Fibroblast of skin of left quadriceps (primary cell): Measurements from ENCODE around the gene NAXD.
"Not testable (repeated sequence)": the region's sequence is repeated elsewhere in the genome, so short reads cannot be mapped to it uniquely, and the experiment has no call there.

Source experiments
- DNase-seq, 2 experiments: peaks; one replicate each; pipeline ENCODE4 v3.0.0-alpha.2; 2013; ENCODE audit warnings: low read depth in 2 of 2

Gene NAXD

DNA sequence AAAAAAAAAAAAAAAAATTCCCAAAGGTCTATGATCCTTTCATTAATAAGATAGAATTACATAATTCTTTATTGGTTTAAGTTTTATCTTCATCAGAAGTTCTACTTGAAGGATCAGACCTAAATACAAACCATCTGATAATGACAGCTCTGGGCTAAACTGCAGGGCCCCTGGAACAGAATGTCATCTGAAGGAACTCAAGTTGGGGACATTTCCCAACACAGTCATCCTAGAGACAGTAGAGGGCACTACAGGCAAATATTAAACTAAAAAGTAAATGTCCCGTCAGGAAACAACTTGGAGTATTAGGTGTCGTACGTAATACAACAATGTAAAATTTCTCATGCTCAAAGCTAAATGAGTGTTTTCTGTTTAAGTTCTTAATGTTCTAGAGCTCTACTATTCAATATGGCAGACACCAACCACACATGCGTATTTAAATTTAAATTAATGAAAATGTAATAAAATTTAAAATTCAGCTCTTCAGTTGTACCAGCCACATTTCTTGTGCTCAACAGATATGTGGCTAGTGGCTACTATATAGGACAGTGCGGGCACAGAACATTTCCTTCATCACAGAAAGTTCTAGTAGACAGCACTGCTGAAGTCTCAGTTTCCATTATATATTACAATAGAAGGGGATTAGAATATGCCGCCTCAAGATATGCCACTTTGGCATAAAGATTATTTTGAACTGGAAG lies 21.8 kb upstream of the NAXD start:
- peak in 1 of 2 experiments; percentile 19 for DNase-seq

DNA sequence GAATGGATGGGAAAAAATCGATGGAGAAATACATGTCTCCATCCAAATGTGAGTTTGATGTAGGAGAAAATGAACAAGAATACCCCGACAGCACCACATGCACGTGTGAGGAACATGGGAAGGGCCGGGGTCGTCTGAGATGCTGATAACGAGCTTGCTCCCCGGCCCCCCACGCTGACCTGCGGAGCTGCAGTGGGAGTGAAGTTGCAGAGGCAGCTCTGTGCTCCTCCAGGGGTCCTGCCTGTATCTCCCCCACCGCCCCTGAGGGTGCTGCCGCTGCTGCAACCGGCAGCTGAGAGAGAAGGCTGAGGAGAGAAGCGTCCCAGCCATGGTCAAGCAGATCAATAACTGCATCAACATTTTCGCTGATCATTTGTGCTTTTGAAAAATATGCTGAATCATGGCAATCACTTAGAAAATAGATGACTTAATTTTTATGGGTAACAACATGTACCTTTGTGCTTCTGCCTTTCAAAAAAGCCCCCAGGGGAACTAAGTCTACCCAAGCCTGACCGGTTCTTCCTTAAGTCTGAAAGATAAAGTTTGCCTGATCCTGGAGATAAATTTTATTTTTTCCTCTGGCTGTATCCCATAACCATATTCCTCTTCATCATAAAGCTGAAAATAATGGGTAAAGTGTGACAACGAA lies 18.2 kb upstream of the NAXD start:
- no peak for DNase-seq

GRCh38 chr13:110600261-110600819 lies 15.0 kb upstream of the NAXD start:
- no peak for DNase-seq

- DNase-seq = no peak
These were observed 14.4 kb upstream of the NAXD start for GRCh38 chr13:110600980-110601379.

GRCh38 chr13:110605132-110605531 lies 10.2 kb upstream of the NAXD start:
- DNase-seq = no peak

DNA sequence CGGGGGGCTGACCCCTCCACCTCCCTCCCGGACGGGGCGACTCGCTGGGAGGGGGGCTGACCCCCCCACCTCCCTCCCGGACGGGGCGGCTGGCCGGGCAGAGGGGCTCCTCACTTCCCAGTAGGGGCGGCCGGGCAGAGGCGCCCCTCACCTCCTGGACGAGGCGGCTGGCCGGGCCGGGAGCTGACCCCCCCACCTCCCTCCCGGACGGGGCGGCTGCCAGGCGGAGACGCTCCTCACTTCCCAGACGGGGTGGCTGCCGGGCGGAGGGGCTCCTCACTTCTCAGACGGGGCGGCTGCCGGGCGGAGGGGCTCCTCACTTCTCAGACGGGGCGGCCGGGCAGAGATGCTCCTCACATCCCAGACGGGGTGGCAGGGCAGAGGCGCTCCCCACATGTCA lies 9.1 kb upstream of the NAXD start:
- not testable (repeated sequence) for DNase-seq

GRCh38 chr13:110607675-110608224 lies 7.6 kb upstream of the NAXD start:
- DNase-seq = no peak

GRCh38 chr13:110610955-110611595 lies 4.3 kb upstream of the NAXD start:
- no peak for DNase-seq

DNA sequence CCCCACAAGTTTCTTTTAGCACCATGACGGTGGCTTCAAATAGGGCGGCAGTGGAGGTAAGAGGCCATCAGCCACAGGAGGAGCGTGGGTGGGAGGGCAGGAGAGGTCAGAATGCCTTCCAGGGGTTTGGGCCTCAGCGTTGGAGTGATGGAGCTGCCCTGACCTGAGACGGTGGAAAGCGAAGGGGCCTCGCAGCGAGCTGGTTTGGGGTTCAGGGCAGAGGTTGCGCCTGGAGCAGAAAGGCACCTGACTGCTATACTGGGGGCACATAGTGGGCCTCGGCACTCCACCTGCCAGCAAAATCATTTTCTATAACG lies 382 bp upstream of the NAXD start:
- no peak for DNase-seq

GRCh38 chr13:110616103-110617101 lies 1.1 kb downstream of the NAXD start:
- DNase-seq = no peak

GRCh38 chr13:110617321-110618072 lies 2.2 kb downstream of the NAXD start:
- no peak for DNase-seq

GRCh38 chr13:110618167-110618566 lies 2.8 kb downstream of the NAXD start:
- no peak for DNase-seq

DNA sequence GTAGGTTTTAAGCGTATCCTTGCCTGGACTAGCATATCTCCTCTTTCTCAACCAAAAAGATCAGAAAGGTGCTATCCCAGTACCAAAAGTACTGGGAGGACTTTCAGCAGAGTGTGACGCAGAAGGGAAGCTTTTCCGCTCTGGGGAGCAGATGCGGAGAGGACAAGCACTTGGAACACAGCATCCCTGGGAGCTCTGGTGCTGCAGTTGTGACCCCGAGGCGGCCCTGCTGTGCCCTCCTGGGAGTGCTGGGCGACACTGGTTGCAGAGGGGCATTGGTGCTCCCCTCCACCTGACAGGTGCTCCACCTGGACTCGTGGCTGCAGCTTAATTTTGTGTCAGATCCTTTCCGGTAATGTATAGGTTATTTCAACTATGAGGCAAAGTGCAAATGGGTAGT lies 3.4 kb downstream of the NAXD start:
- DNase-seq = no peak

DNA sequence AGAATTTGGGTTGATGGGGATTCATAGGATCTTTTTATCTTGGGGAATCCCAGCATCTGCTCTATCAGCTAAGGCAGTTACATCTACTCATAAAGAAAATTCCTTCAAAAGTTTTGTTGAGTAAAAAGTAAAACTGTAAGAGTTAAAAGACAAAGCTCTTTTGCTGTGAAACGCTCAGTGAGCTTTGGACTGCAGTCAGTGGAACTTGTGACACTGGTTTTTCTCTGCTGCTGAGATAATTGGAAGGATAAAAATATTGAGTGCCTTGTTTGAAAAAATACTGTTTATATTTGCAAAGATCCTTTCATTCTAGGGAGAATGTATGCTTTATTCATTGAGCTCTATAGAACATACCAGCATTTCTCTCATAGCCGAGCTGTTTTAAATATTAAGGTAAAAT lies 5.3 kb downstream of the NAXD start:
- no peak for DNase-seq

DNA sequence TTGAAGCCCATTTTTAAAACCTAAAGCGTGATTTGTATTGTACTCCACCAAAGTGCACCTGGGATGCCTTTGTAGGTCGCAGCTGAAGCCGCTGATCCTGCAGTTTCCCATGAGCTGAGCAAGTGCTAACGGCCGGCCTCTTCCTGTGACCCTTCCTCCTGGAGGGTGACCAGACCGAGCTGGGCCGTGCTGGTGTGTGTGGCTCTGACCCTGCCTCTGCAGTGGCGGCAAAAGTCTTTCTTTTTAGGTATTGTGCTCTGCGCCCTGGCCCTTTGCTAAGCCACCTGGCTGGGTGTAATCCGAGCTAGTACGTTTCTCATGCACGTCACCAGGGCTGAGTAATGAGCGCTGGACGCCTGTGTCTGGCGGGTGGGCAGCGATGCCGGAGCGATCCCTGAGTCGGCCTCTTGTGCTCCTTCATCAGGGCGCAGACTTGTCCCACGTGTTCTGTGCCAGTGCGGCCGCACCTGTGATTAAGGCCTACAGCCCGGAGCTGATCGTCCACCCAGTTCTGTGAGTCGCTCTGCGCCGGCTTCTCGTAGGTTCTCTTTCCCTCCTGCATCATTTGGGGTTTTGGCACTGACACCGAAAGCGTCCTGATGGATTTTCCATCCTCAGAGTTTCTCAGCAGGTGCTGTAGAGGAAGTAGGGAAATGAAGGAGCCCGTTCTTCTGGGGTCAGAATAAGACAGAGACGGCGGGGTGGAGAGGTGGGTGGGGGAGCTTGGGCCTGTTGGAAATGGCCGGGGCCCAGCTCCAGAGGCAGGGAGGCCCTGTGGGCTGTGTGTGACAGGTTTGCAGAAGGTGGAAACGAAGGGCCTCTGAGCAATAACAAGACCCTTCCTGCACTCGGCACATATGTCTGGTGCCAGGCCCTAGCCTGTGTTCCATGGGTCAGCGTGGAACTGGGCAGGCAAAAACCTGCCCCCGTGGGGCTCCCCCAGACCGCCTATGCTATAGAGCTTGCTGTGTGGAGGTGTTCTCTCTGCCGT lies 9.7 kb downstream of the NAXD start:
- DNase-seq = no peak

GRCh38 chr13:110625771-110626321 lies 10.5 kb downstream of the NAXD start:
- no peak for DNase-seq

DNA sequence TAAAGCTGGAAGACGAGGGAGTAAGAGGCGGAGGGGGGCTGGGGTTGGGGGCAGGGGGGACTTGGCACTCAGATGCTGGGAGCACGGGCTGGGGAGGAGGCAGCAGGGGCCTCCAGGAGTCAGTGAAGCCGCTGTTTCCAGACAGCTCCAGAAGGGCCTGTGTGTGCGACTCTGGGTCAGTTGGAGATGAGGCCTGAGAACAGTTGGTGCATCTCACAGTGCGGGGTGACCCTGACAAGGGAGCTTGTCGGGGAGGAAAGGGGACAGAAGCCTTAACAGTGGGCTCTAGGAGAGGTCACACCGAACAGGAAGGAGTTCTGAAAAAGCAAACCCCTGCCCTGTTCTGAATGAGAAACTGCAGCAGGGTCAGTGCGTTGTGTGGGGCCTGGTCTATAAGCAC lies 11.2 kb downstream of the NAXD start:
- DNase-seq = no peak

DNA sequence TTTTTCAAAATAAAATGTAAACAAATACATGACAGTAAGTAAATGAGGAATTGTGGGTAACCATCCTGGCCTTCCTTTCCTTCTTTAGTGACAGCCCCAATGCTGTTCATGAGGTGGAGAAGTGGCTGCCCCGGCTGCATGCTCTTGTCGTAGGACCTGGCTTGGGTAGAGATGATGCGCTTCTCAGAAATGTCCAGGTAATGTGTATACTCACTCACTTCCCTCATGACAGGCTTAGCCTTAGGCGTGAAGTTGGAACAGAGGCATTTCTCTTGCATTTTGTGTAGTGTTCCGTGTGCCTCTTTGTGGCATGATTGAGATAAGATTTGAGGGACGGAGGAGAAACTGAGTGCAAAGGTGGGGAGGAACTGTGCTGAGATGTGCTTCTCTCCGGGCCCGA lies 12.0 kb downstream of the NAXD start:
- no peak for DNase-seq
